Gastrocnemius medialis (tissue), 4 donors: ENCODE measurements around the gene ADAMTSL1.

Experiments
- POLR2A ChIP-seq, 2 donors: fragments of 450-650 bp; IDR thresholded peaks; one replicate each; pipeline ENCODE4 v1.6.1; 2017; ENCODE audit warnings: antibody characterized with exemption in 2 of 2, mild to moderate bottlenecking in 2 of 2, moderate library complexity in 2 of 2
- TF ChIP-seq, protein P1 (sequence below), 5 experiments: fragments of 450-650 bp in 3 of 5; fragments of 200-600 bp in 2 of 5; sonication (generic) in 2 of 5; IDR thresholded peaks in 4 of 5; conservative IDR thresholded peaks in 1 of 5; 1 replicate in 4 of 5; 2 replicates in 1 of 5; pipeline ENCODE4 v1.5.1; 2016 to 2019; ENCODE audit warnings: antibody characterized with exemption in 5 of 5, mild to moderate bottlenecking in 3 of 5, moderate library complexity in 3 of 5

DNA sequence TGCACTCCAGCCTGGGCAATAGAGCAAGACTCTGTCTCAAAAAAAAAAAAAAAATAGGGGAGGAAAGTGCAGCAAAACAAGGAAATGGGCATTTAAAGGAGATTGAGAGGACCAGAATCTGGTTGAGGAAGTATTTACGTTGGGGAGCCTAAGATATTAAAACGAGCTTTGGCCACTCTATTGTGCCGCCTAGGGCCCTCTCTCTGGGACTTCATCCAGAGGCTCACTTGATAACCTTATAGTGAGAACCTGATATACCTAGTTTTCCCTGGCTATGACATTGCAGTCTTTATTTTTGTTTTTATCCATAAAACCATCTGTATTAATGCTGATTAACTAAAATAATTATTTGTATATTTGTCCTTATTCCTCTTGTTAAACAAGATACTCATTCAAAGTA lies 345.5 kb downstream of the ADAMTSL1 start:
- TF ChIP-seq, protein P1, sequence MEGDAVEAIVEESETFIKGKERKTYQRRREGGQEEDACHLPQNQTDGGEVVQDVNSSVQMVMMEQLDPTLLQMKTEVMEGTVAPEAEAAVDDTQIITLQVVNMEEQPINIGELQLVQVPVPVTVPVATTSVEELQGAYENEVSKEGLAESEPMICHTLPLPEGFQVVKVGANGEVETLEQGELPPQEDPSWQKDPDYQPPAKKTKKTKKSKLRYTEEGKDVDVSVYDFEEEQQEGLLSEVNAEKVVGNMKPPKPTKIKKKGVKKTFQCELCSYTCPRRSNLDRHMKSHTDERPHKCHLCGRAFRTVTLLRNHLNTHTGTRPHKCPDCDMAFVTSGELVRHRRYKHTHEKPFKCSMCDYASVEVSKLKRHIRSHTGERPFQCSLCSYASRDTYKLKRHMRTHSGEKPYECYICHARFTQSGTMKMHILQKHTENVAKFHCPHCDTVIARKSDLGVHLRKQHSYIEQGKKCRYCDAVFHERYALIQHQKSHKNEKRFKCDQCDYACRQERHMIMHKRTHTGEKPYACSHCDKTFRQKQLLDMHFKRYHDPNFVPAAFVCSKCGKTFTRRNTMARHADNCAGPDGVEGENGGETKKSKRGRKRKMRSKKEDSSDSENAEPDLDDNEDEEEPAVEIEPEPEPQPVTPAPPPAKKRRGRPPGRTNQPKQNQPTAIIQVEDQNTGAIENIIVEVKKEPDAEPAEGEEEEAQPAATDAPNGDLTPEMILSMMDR (IDR thresholded peaks at IDR 0.05 in 4 of 5, conservative IDR thresholded peaks at IDR 0.05 in 1 of 5), result no peak
- no peak for TF ChIP-seq POLR2A (IDR thresholded peaks at IDR 0.05)
